ENCODE data around the gene CDC73.
A peak's percentile ranks its signal among the peaks of the same experiment; 100 is the strongest.
"Not testable (repeated sequence)": the region's sequence is repeated elsewhere in the genome, so short reads cannot be mapped to it uniquely, and the experiment has no call there.

CDC73 gene

DNA sequence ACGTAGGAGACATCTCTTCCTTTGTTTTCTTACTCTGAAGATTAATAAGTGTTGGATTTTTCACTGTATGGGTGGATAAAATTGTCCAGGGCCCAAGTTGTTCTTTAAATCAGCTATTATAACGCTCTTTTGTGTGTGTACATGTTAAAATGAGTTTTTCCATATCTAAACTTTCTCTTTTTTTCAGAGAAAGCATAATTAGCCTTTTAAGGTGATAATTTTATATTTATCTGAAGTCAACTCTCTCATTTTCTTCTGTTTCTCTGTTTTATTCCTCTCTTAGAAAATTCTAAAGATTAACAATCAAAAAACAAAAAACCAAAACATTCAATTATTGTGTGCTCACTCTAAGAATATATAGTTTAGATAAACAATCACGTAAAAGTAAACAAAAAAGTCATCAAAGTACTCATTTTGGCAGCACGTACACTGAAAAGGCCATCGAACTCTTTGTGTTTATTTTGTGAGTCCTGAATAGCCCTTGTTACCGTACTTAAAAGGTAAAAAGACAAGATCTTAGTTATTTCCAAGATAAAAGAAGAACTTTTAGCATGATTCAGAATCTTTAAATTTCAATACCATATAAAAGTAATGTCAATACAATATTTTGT lies 7.2 kb upstream of the CDC73 start:
- DNase-seq = no peak

DNA sequence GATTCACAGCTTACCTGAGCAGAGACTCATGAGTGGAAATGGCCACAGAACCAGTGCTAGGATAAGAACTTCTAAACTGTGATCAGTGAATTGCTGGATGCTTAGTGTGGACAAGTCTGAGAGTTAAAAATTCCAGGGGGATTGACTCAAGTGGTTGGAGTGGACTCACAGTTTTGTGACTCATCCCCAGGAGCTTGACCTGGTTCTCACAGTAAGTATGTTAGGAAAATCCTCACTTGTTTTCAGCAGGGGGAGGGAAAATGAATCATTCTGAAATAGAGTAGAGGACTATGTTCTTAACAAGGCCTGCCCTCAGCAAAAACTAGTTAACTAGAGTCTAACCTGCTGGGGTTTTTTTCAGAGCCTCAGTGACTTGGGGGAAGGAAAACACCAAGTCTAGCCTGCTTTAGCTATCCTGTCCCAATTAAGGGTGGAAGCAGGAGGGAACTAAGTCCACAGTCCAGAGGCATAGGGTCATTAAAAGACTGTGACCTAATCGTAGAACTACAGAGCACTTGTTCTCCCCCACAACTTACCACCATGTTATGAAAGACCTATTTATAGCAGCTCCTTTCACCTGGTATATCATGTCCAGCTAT lies 6.1 kb upstream of the CDC73 start:
- DNase-seq = no peak

GRCh38 chr1:193117167-193117566 lies 4.7 kb upstream of the CDC73 start:
- DNase-seq = not testable (repeated sequence)

- no peak for DNase-seq
Measured at GRCh38 chr1:193118194-193118593, 3.6 kb upstream of the CDC73 start.

DNA sequence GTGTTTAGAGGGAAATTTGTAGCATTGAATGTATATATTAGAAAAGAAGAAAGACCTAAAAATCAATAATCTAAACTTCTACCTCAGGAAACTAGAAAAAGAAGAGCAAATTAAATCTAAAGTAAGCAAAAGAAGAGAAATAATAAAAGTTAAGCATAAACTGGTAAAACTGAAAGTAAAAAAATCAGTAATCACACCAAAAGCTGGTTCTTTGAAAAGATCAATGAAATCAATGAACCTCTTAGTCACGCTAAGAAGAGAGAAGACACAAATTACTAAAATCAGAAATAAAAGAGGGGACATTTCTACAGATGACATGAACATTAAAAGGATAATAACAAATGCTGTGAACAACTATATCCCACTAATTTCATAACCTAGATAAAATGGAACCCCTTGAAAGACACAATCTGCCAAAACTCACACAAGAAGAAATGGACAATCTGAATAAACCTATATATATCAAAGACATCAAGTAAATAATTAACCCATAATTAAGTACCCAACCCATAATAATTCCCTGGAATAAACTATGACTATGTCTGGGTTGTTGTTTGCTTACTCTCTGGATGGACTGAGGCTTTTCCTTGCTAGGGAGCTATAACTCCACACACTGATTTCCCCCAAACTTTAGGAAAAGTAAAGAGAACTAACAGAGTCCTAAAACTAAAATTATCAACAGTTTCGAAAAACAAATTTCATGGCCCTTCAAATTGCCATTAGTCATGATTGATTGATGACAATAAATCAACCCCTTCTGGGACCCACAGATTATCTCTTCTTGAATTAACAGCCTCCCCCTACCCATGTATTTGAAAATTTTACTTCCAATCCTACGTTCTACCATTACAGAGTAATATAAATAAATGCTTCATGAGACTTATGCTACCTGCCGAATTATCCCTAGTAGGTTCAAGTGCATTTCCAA lies 2.8 kb upstream of the CDC73 start:
- no peak for DNase-seq

GRCh38 chr1:193120604-193121166 lies 1.1 kb upstream of the CDC73 start:
- DNase-seq = no peak

DNA sequence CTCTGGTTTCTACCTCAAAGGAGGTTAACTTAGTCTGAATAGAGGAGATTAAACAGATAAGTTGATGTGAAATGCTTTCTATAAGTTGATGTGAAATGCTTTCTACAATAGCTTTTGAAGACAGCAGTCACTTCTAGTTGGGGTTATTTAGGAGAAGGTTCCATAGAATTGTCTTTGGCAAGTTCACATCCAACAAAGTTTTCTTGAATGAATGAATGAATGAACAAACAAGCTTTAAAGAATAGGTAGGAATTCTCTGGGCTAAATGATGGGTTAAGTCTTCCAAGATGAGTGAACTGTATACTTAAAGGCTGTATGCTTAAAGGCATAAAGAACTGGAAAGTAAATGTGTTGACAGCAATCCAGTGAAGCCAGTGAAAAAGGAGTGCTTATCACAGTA lies 1.9 kb downstream of the CDC73 start:
- no peak for DNase-seq

DNA sequence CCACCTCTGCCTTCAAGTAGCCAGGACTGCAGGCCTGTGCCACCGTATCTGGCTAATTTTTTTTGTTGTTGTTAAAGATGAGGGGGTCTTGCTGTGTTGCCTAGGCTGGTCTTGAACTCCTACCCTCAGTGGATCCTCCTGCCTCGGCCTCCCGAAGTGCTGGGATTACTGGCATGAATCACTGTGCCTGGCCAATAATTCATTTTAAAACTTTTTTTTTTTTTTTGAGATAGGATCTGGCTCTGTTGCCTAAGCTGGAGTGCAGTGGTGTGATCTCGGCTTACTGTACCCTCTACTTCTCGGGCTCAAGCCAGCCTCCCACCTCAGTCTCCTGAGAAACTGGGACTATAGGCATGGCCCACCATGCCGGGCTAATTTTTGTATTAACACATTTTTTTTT lies 3.5 kb downstream of the CDC73 start:
- DNase-seq = no peak

DNA sequence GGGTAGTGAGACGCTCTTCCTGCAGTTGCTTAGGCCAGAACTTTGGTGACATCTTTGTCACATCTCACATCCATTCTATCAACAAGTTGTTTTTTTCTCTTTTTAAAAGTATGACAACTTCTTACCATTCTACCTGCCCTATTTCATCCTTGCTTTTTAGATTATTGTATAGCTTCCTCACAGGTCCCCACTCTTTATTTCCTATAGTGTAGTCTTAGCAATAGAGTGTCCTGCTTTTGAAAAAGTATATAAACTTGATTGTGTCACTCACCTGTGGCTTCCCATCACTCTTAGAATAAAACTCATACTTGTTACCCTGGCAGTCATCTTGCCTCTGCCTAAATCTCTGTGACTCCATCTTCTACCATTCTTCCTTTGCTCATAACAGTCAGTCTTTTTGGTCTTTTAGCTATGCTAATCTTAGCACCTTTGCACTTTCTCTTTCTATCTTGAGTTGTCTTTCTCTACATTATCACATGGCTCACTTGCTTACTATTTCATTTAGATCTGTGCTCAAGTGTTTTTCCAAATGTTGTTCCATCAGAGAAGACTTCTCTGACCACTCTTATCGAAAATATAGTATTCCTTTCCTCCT lies 9.5 kb downstream of the CDC73 start:
- DNase-seq = no peak

- no peak for DNase-seq
Measured at GRCh38 chr1:193140254-193140653, 18.4 kb downstream of the CDC73 start.

DNA sequence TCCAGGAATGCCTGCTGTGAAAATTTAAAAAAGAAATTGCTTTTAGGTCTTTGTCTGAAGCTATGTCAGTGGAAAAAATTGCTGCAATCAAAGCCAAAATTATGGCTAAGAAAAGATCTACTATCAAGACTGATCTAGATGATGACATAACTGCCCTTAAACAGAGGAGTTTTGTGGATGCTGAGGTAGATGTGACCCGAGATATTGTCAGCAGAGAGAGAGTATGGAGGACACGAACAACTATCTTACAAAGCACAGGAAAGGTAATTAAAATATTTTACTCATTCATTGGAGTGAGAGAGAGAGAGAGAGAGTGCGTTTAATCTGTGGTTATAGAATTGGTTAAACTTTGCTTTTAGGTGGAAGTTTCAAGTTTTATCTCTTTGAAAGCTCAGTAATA lies 20.0 kb downstream of the CDC73 start:
- DNase-seq = no peak

DNA sequence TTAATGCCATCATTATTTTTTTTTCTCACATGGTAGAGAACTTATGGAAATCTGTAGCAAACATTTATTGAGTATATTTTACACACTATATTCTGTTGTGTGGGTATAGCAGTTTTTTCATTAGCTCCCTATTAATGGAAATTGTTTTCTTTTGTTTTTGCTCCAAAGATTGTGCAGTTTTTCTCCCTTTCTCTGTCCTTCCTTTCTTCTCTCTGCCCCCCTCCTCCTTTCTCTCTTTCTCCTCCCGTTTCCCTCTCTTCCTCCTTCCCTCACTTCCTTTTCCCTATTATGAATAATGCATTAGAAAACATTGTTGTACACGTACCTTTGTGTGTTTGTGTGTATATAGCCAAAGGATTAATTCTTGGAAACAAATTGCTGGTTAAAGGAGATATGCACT lies 20.6 kb downstream of the CDC73 start:
- no peak for DNase-seq

GRCh38 chr1:193143285-193143684 lies 21.5 kb downstream of the CDC73 start:
- peak; percentile 5 for DNase-seq

DNA sequence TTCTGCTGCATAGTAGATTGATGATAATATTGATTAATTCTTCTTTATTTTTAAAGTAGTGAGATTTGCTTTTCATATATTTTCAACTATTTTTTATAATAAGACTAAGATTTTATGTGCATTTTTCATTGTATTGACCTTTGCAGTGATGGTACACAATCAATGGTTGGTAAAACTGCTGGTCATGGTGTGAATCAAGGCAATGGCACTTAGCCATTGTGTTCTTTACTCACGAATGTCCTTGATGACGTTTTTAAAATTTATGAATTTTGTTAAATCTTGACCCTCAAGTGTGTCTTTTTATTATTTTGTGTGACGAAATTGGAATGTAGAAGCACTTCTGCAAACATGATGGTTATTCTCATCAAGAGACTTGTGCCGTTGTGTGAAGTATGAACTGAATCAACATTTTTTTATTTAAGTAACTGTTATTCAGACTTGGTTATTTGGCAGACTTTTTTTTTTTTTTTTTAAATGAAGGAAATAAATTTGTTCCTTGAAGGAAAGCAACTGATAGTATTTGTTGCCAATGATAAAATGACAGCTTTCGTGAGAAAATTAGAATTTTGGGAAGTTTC lies 22.6 kb downstream of the CDC73 start:
- no peak for DNase-seq

DNA sequence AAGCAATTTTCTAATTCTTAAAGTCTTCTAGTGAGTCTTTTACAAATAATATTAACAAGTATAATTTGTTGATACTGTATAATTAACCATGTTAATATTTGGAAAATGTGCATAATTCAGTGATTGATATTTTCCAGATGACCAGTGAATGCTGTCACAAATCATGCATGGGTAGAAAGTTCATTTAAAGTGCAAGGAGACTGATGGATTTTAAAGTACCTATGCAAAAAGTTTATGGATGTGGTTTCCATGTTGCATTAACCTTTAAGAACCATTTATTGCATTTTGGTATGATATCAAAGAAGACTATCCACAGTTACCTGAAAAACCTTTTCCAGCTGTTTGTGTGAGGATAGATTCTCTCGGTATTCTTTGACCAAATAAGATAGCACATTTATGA lies 23.2 kb downstream of the CDC73 start:
- no peak for DNase-seq

- no peak for DNase-seq
Measured at GRCh38 chr1:193156117-193156821, 34.4 kb downstream of the CDC73 start.

GRCh38 chr1:193156822-193157142 lies 35.0 kb downstream of the CDC73 start:
- DNase-seq = no peak

- DNase-seq = no peak
Measured at GRCh38 chr1:193157360-193157759, 35.5 kb downstream of the CDC73 start.

DNA sequence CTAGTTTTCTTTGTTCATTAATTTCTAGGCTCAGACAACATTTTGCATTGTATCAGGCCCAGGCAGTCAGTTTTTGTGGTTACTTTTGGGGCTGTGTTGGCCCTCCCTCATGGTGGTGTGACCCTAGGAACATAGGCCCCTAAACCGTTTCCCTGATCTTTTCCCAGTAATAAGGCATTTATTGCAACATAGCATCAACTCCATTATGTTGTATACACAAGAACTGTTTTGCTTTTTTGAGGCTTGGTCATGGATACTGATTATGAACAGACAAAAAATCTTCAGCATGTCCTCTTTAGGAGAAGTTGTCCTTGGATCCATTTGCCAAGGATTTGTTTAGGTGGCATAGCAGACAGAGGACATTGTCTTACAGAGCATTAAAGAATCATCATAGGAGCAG lies 54.3 kb downstream of the CDC73 start:
- DNase-seq = no peak

DNA sequence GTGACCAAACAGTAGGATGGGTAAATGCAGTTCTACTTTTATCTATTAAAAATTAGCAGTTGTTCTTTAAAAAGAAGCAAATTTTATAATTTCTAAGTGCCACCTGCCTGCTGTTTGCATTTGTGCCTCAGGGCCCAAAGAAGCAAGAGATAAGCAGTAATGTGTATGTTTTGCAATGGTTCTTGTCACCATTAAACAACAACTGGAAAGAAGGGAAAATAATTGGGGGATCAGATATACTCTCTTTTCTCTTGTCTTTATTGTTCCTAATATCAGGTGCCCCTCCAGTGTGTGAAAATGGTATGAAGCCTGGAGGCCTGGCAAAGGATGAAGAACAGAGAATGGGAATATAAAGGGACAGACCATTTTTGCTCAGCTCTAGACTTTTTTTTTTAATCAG lies 55.0 kb downstream of the CDC73 start:
- no peak for DNase-seq

DNA sequence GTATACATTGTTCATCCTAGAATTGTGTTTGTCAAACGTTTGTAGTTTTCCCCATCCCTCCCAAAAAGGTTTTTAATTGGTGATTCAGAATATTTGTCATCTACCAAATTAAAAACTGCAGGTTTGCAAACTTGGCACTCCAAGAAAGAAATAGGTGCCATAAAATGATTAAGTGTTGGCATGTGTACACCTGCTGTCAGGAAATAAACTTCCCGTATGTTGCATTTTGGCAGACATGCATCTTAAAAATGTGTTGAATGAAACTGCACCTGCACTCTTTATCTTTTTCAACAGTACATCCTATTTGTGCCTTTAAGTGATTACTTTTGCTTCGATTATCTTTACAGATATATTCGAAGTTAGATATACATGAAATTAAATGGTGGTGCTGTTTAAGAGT lies 57.3 kb downstream of the CDC73 start:
- no peak for DNase-seq

DNA sequence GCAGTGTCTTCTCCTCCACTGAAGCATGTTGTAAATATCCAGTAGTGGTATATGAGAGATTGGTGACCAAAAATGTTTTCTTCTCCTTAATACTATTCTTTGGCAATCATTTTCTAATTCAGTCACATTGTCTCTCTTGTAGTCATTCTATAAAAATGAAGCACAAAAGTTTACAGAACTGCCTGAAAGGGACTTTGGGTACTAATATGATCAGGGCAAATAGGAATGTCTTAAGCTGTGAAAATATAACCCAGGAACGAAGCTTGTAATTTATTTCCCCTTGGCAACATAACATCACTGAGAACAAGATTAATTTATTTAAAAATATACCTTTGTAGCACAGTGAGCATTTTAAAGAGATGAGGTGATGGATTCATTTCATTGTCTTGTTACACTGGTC lies 59.7 kb downstream of the CDC73 start:
- no peak for DNase-seq

DNA sequence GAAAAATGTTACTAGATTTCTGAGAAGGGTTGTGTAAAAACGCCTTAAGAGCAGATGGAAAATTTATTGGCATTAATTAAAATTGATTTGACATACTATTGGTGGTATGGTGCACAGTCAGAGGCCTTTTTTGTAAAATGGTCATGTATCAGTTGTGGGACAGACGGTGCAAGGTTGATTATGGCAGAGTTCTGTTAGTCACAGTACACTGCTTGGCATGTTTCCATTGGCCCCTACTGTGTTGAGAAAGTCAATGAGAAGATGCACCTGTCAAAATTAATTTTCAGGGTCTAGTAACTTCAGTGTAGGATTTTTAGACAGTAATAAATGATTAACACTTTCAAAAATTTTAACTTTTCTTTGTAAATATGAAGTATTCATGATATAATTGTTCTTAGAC lies 60.2 kb downstream of the CDC73 start:
- peak; percentile 65 for DNase-seq
